ENCODE results near the gene HMGXB4. TPM values are rescaled to one million over a fixed set of nuclear protein-coding genes. Genes with fewer than 3 reads are reported as not detected.

HMGXB4 gene
- total RNA-seq, 1 experiment from 2014 or later = 19.1 TPM

- no peaks in the 10 kb centered on the region for H3K79me2 ChIP-seq (ENCODE audit: low read length)
- H3K4me2 ChIP-seq (ENCODE audit: low read depth, low read length, poor library complexity, severe bottlenecking) = no peak overlapping the region
- no peak overlapping the region for H3K9ac ChIP-seq (ENCODE audit: low read length)
- DNase-seq = no peak
- H3K9me3 ChIP-seq (ENCODE audit: low read length) = no peaks in the 10 kb centered on the region
- no peaks in the 10 kb centered on the region for H3K36me3 ChIP-seq (ENCODE audit: insufficient read depth, low read length)
- H3K9me2 ChIP-seq (replicated peaks; ENCODE audit: insufficient read depth, low read length) = no peaks in the 10 kb centered on the region
- no peak overlapping the region for H2AFZ ChIP-seq (ENCODE audit: low read length)
- no peaks in the 10 kb centered on the region for H3K27me3 ChIP-seq (ENCODE audit: low read length)
- no peak overlapping the region for H3K27ac ChIP-seq (ENCODE audit: low read length)
- H4K20me1 ChIP-seq (ENCODE audit: insufficient read depth, low read depth, low read length) = peaks cover 14% of the 10 kb centered on the region; the same call in 1 of the 2 replicates
- H3K4me3 ChIP-seq (ENCODE audit: low read length) = no peak overlapping the region
- peaks cover 13% of the 10 kb centered on the region for H3K4me1 ChIP-seq (ENCODE audit: low read length)
Observed at GRCh38 chr22:35307372-35307771, 50.1 kb downstream of the HMGXB4 start.

- Histone ChIP-seq H3K4me2 (ENCODE audit: low read depth, low read length, poor library complexity, severe bottlenecking) (no peak overlapping the region), H2AFZ (ENCODE audit: low read length) (no peak overlapping the region)
Observed at GRCh38 chr22:35307892-35308291, 50.6 kb downstream of the HMGXB4 start.

GRCh38 chr22:35308480-35309021, 51.3 kb downstream of the HMGXB4 start:
- H3K4me1 ChIP-seq (ENCODE audit: low read length) = peaks cover 13% of the 10 kb centered on the region
- DNase-seq = no peak
- H3K9ac ChIP-seq (ENCODE audit: low read length) = no peak overlapping the region

More at GRCh38 chr22:35307892-35308291, 50.6 kb downstream of the HMGXB4 start:
- H3K79me2 ChIP-seq (ENCODE audit: low read length) = no peaks in the 10 kb centered on the region
- DNase-seq = no peak
- no peaks in the 10 kb centered on the region for H3K36me3 ChIP-seq (ENCODE audit: insufficient read depth, low read length)
- no peak overlapping the region for H3K27ac ChIP-seq (ENCODE audit: low read length)
- peaks cover 15% of the 10 kb centered on the region; the same call in 1 of the 2 replicates for H4K20me1 ChIP-seq (ENCODE audit: insufficient read depth, low read depth, low read length)
- H3K4me3 ChIP-seq (ENCODE audit: low read length) = no peak overlapping the region
- H3K4me1 ChIP-seq (ENCODE audit: low read length) = peaks cover 13% of the 10 kb centered on the region
- no peaks in the 10 kb centered on the region for H3K9me2 ChIP-seq (replicated peaks; ENCODE audit: insufficient read depth, low read length)
- no peaks in the 10 kb centered on the region for H3K9me3 ChIP-seq (ENCODE audit: low read length)
- no peak overlapping the region for H3K9ac ChIP-seq (ENCODE audit: low read length)
- no peaks in the 10 kb centered on the region for H3K27me3 ChIP-seq (ENCODE audit: low read length)

GRCh38 chr22:35310556-35311550, 53.6 kb downstream of the HMGXB4 start:
- H3K9me2 ChIP-seq (replicated peaks; ENCODE audit: insufficient read depth, low read length) = no peaks in the 10 kb centered on the region

More at GRCh38 chr22:35308480-35309021, 51.3 kb downstream of the HMGXB4 start:
- Histone ChIP-seq H3K27ac (ENCODE audit: low read length) (no peak overlapping the region), H2AFZ (ENCODE audit: low read length) (no peak overlapping the region), H3K9me2 (replicated peaks; ENCODE audit: insufficient read depth, low read length) (no peaks in the 10 kb centered on the region), H4K20me1 (ENCODE audit: insufficient read depth, low read depth, low read length) (peaks cover 15% of the 10 kb centered on the region; the same call in 1 of the 2 replicates), H3K36me3 (ENCODE audit: insufficient read depth, low read length) (no peaks in the 10 kb centered on the region), H3K4me3 (ENCODE audit: low read length) (no peak overlapping the region), H3K4me2 (ENCODE audit: low read depth, low read length, poor library complexity, severe bottlenecking) (no peak overlapping the region), H3K79me2 (ENCODE audit: low read length) (no peaks in the 10 kb centered on the region), H3K9me3 (ENCODE audit: low read length) (no peaks in the 10 kb centered on the region), H3K27me3 (ENCODE audit: low read length) (no peaks in the 10 kb centered on the region)

GRCh38 chr22:35311551-35311999, 54.3 kb downstream of the HMGXB4 start:
- Histone ChIP-seq H2AFZ (ENCODE audit: low read length) (no peak overlapping the region), H3K36me3 (ENCODE audit: insufficient read depth, low read length) (no peaks in the 10 kb centered on the region), H3K79me2 (ENCODE audit: low read length) (no peaks in the 10 kb centered on the region), H3K9me2 (replicated peaks; ENCODE audit: insufficient read depth, low read length) (no peaks in the 10 kb centered on the region), H3K4me2 (ENCODE audit: low read depth, low read length, poor library complexity, severe bottlenecking) (no peak overlapping the region), H3K9ac (ENCODE audit: low read length) (no peak overlapping the region), H3K27me3 (ENCODE audit: low read length) (no peaks in the 10 kb centered on the region), H3K4me1 (ENCODE audit: low read length) (peaks cover 8% of the 10 kb centered on the region), H4K20me1 (ENCODE audit: insufficient read depth, low read depth, low read length) (peaks cover 21% of the 10 kb centered on the region; the same call in 1 of the 2 replicates), H3K4me3 (ENCODE audit: low read length) (no peak overlapping the region), H3K9me3 (ENCODE audit: low read length) (no peaks in the 10 kb centered on the region), H3K27ac (ENCODE audit: low read length) (no peak overlapping the region)
- DNase-seq = no peak

More at GRCh38 chr22:35310556-35311550, 53.6 kb downstream of the HMGXB4 start:
- no peak overlapping the region for H3K9ac ChIP-seq (ENCODE audit: low read length)
- no peak overlapping the region for H3K4me2 ChIP-seq (ENCODE audit: low read depth, low read length, poor library complexity, severe bottlenecking)
- H2AFZ ChIP-seq (ENCODE audit: low read length) = no peak overlapping the region
- H3K27me3 ChIP-seq (ENCODE audit: low read length) = no peaks in the 10 kb centered on the region
- no peaks in the 10 kb centered on the region for H3K9me3 ChIP-seq (ENCODE audit: low read length)
- H3K79me2 ChIP-seq (ENCODE audit: low read length) = no peaks in the 10 kb centered on the region
- no peaks in the 10 kb centered on the region for H3K36me3 ChIP-seq (ENCODE audit: insufficient read depth, low read length)
- H3K4me1 ChIP-seq (ENCODE audit: low read length) = peaks cover 14% of the 10 kb centered on the region
- no peak overlapping the region for H3K27ac ChIP-seq (ENCODE audit: low read length)
- H4K20me1 ChIP-seq (ENCODE audit: insufficient read depth, low read depth, low read length) = peaks cover 21% of the 10 kb centered on the region; the same call in 1 of the 2 replicates
- no peak overlapping the region for H3K4me3 ChIP-seq (ENCODE audit: low read length)
- DNase-seq = no peak

GRCh38 chr22:35312198-35313059, 55.1 kb downstream of the HMGXB4 start:
- no peak overlapping the region for H3K4me2 ChIP-seq (ENCODE audit: low read depth, low read length, poor library complexity, severe bottlenecking)

GRCh38 chr22:35313311-35314121, 56.2 kb downstream of the HMGXB4 start:
- Histone ChIP-seq H3K9me3 (ENCODE audit: low read length) (no peaks in the 10 kb centered on the region), H3K27ac (ENCODE audit: low read length) (no peak overlapping the region), H3K4me3 (ENCODE audit: low read length) (no peak overlapping the region), H4K20me1 (ENCODE audit: insufficient read depth, low read depth, low read length) (peaks cover 21% of the 10 kb centered on the region; the same call in 1 of the 2 replicates), H2AFZ (ENCODE audit: low read length) (no peak overlapping the region), H3K36me3 (ENCODE audit: insufficient read depth, low read length) (no peaks in the 10 kb centered on the region), H3K27me3 (ENCODE audit: low read length) (no peaks in the 10 kb centered on the region), H3K9me2 (replicated peaks; ENCODE audit: insufficient read depth, low read length) (no peaks in the 10 kb centered on the region), H3K79me2 (ENCODE audit: low read length) (no peaks in the 10 kb centered on the region), H3K9ac (ENCODE audit: low read length) (no peak overlapping the region), H3K4me1 (ENCODE audit: low read length) (peaks cover 7% of the 10 kb centered on the region; the same call in 1 of the 2 replicates), H3K4me2 (ENCODE audit: low read depth, low read length, poor library complexity, severe bottlenecking) (no peak overlapping the region)
- DNase-seq = no peak

More at GRCh38 chr22:35312198-35313059, 55.1 kb downstream of the HMGXB4 start:
- Histone ChIP-seq H2AFZ (ENCODE audit: low read length) (no peak overlapping the region), H4K20me1 (ENCODE audit: insufficient read depth, low read depth, low read length) (peaks cover 21% of the 10 kb centered on the region; the same call in 1 of the 2 replicates), H3K27me3 (ENCODE audit: low read length) (no peaks in the 10 kb centered on the region), H3K9ac (ENCODE audit: low read length) (no peak overlapping the region), H3K27ac (ENCODE audit: low read length) (no peak overlapping the region), H3K36me3 (ENCODE audit: insufficient read depth, low read length) (no peaks in the 10 kb centered on the region), H3K4me1 (ENCODE audit: low read length) (peaks cover 7% of the 10 kb centered on the region; the same call in 1 of the 2 replicates), H3K4me3 (ENCODE audit: low read length) (no peak overlapping the region), H3K79me2 (ENCODE audit: low read length) (no peaks in the 10 kb centered on the region), H3K9me3 (ENCODE audit: low read length) (no peaks in the 10 kb centered on the region), H3K9me2 (replicated peaks; ENCODE audit: insufficient read depth, low read length) (no peaks in the 10 kb centered on the region)
- DNase-seq = no peak

Data from Karpas-422 (cell line).